ENCODE measurements around the gene SCD5. TPM values are rescaled to one million over a fixed set of nuclear protein-coding genes. Genes with fewer than 3 reads are reported as not detected.

SCD5 gene
- total RNA-seq, 1 experiment from 2014 or later = 4.8 TPM

- no peaks in the 10 kb centered on the region for H3K27me3 ChIP-seq (ENCODE audit: control insufficient read depth, insufficient read depth, low read length)
- no peak for DNase-seq
- no peak overlapping the region for H3K4me3 ChIP-seq (ENCODE audit: insufficient read depth, low read depth, low read length)
- H3K36me3 ChIP-seq (replicated peaks; ENCODE audit: control insufficient read depth, insufficient read depth, low read length) = no peaks in the 10 kb centered on the region
Measured at GRCh38 chr4:82681754-82682153, 116.8 kb downstream of the SCD5 start.

GRCh38 chr4:82680834-82681233 is 117.8 kb downstream of the SCD5 start:
- Histone ChIP-seq H3K27me3 (ENCODE audit: control insufficient read depth, insufficient read depth, low read length) (no peaks in the 10 kb centered on the region), H3K4me3 (ENCODE audit: insufficient read depth, low read depth, low read length) (no peak overlapping the region), H3K36me3 (replicated peaks; ENCODE audit: control insufficient read depth, insufficient read depth, low read length) (no peaks in the 10 kb centered on the region)
- no peak for DNase-seq

- DNase-seq = no peak
- no peaks in the 10 kb centered on the region for H3K27me3 ChIP-seq (ENCODE audit: control insufficient read depth, insufficient read depth, low read length)
- no peak overlapping the region for H3K4me3 ChIP-seq (ENCODE audit: insufficient read depth, low read depth, low read length)
- H3K36me3 ChIP-seq (replicated peaks; ENCODE audit: control insufficient read depth, insufficient read depth, low read length) = no peaks in the 10 kb centered on the region
Measured at GRCh38 chr4:82679531-82679930, 119.1 kb downstream of the SCD5 start.

GRCh38 chr4:82678051-82678450 is 120.5 kb downstream of the SCD5 start:
- no peaks in the 10 kb centered on the region for H3K36me3 ChIP-seq (replicated peaks; ENCODE audit: control insufficient read depth, insufficient read depth, low read length)
- H3K4me3 ChIP-seq (ENCODE audit: insufficient read depth, low read depth, low read length) = no peak overlapping the region
- no peak for DNase-seq
- H3K27me3 ChIP-seq (ENCODE audit: control insufficient read depth, insufficient read depth, low read length) = no peaks in the 10 kb centered on the region

GRCh38 chr4:82677327-82677726 is 121.3 kb downstream of the SCD5 start:
- Histone ChIP-seq H3K27me3 (ENCODE audit: control insufficient read depth, insufficient read depth, low read length) (no peaks in the 10 kb centered on the region), H3K36me3 (replicated peaks; ENCODE audit: control insufficient read depth, insufficient read depth, low read length) (no peaks in the 10 kb centered on the region), H3K4me3 (ENCODE audit: insufficient read depth, low read depth, low read length) (no peak overlapping the region)
- DNase-seq = no peak

GRCh38 chr4:82667761-82668480 is 130.7 kb downstream of the SCD5 start:
- no peaks in the 10 kb centered on the region for H3K36me3 ChIP-seq (replicated peaks; ENCODE audit: control insufficient read depth, insufficient read depth, low read length)
- H3K27me3 ChIP-seq (ENCODE audit: control insufficient read depth, insufficient read depth, low read length) = no peaks in the 10 kb centered on the region
- H3K4me3 ChIP-seq (ENCODE audit: insufficient read depth, low read depth, low read length) = no peak overlapping the region
- DNase-seq = peak; percentile 20

- Histone ChIP-seq H3K27me3 (ENCODE audit: control insufficient read depth, insufficient read depth, low read length) (no peaks in the 10 kb centered on the region), H3K36me3 (replicated peaks; ENCODE audit: control insufficient read depth, insufficient read depth, low read length) (no peaks in the 10 kb centered on the region), H3K4me3 (ENCODE audit: insufficient read depth, low read depth, low read length) (no peak overlapping the region)
- no peak for DNase-seq
Measured at GRCh38 chr4:82666970-82667665, 131.5 kb downstream of the SCD5 start.

GRCh38 chr4:82661181-82661992 is 137.2 kb downstream of the SCD5 start:
- Histone ChIP-seq H3K27me3 (ENCODE audit: control insufficient read depth, insufficient read depth, low read length) (no peaks in the 10 kb centered on the region), H3K4me3 (ENCODE audit: insufficient read depth, low read depth, low read length) (no peak overlapping the region), H3K36me3 (replicated peaks; ENCODE audit: control insufficient read depth, insufficient read depth, low read length) (no peaks in the 10 kb centered on the region)
- DNase-seq = no peak

GRCh38 chr4:82652062-82652461 is 146.5 kb downstream of the SCD5 start:
- Histone ChIP-seq H3K36me3 (replicated peaks; ENCODE audit: control insufficient read depth, insufficient read depth, low read length) (no peaks in the 10 kb centered on the region), H3K27me3 (ENCODE audit: control insufficient read depth, insufficient read depth, low read length) (no peaks in the 10 kb centered on the region), H3K4me3 (ENCODE audit: insufficient read depth, low read depth, low read length) (no peak overlapping the region)
- DNase-seq = no peak

GRCh38 chr4:82650868-82651267 is 147.7 kb downstream of the SCD5 start:
- no peaks in the 10 kb centered on the region for H3K27me3 ChIP-seq (ENCODE audit: control insufficient read depth, insufficient read depth, low read length)
- DNase-seq = no peak
- H3K4me3 ChIP-seq (ENCODE audit: insufficient read depth, low read depth, low read length) = no peak overlapping the region
- no peaks in the 10 kb centered on the region for H3K36me3 ChIP-seq (replicated peaks; ENCODE audit: control insufficient read depth, insufficient read depth, low read length)

- Histone ChIP-seq H3K36me3 (replicated peaks; ENCODE audit: control insufficient read depth, insufficient read depth, low read length) (no peaks in the 10 kb centered on the region), H3K27me3 (ENCODE audit: control insufficient read depth, insufficient read depth, low read length) (no peaks in the 10 kb centered on the region), H3K4me3 (ENCODE audit: insufficient read depth, low read depth, low read length) (no peak overlapping the region)
- DNase-seq = no peak
Measured at GRCh38 chr4:82648356-82648755, 150.2 kb downstream of the SCD5 start.

- DNase-seq = no peak
- H3K36me3 ChIP-seq (replicated peaks; ENCODE audit: control insufficient read depth, insufficient read depth, low read length) = no peaks in the 10 kb centered on the region
- H3K27me3 ChIP-seq (ENCODE audit: control insufficient read depth, insufficient read depth, low read length) = no peaks in the 10 kb centered on the region
- no peak overlapping the region for H3K4me3 ChIP-seq (ENCODE audit: insufficient read depth, low read depth, low read length)
Measured at GRCh38 chr4:82645936-82646565, 152.5 kb downstream of the SCD5 start.

GRCh38 chr4:82644734-82645126 is 153.9 kb downstream of the SCD5 start:
- no peaks in the 10 kb centered on the region for H3K36me3 ChIP-seq (replicated peaks; ENCODE audit: control insufficient read depth, insufficient read depth, low read length)
- no peak overlapping the region for H3K4me3 ChIP-seq (ENCODE audit: insufficient read depth, low read depth, low read length)
- H3K27me3 ChIP-seq (ENCODE audit: control insufficient read depth, insufficient read depth, low read length) = no peaks in the 10 kb centered on the region
- no peak for DNase-seq

GRCh38 chr4:82643994-82644733 is 154.4 kb downstream of the SCD5 start:
- Histone ChIP-seq H3K4me3 (ENCODE audit: insufficient read depth, low read depth, low read length) (no peak overlapping the region), H3K27me3 (ENCODE audit: control insufficient read depth, insufficient read depth, low read length) (no peaks in the 10 kb centered on the region), H3K36me3 (replicated peaks; ENCODE audit: control insufficient read depth, insufficient read depth, low read length) (no peaks in the 10 kb centered on the region)
- no peak for DNase-seq
